ENCODE measurements around the gene CX3CL1. TPM values are rescaled to one million over a fixed set of nuclear protein-coding genes. Genes with fewer than 3 reads are reported as not detected.
"Not testable (repeated sequence)": the region's sequence is repeated elsewhere in the genome, so short reads cannot be mapped to it uniquely, and the experiment has no call there.

The CX3CL1 gene
- total RNA-seq, 1 donor from 2014 or later = 47.9 TPM

DNA sequence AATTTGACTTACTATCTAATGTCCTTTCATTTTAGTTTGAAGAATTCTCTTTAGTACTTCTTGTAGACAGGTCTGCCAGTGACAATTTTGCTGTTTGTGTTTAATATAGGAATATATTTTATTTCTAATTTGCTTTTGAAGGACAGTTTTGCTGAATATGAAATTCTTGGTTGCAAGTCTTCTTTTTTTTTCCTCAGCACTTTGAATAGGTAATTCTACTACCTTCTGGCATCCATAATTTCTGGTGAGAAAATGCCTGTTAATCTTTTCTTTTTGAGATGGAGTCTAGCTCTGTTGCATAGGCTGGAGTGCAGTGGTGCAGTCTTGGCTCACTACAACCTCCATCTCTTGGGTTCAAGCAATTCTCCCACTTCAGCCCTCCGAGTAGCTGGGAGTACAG is 38.9 kb upstream of the CX3CL1 start:
- peaks cover 6% of the 10 kb centered on the region for H3K36me3 Mint-ChIP-seq (ENCODE audit: low read depth)
- TF ChIP-seq, protein P1, sequence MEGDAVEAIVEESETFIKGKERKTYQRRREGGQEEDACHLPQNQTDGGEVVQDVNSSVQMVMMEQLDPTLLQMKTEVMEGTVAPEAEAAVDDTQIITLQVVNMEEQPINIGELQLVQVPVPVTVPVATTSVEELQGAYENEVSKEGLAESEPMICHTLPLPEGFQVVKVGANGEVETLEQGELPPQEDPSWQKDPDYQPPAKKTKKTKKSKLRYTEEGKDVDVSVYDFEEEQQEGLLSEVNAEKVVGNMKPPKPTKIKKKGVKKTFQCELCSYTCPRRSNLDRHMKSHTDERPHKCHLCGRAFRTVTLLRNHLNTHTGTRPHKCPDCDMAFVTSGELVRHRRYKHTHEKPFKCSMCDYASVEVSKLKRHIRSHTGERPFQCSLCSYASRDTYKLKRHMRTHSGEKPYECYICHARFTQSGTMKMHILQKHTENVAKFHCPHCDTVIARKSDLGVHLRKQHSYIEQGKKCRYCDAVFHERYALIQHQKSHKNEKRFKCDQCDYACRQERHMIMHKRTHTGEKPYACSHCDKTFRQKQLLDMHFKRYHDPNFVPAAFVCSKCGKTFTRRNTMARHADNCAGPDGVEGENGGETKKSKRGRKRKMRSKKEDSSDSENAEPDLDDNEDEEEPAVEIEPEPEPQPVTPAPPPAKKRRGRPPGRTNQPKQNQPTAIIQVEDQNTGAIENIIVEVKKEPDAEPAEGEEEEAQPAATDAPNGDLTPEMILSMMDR (IDR thresholded peaks at IDR 0.05) = no peak
- peaks cover 4% of the 10 kb centered on the region for H3K9me3 Mint-ChIP-seq (ENCODE audit: low read depth)
- H3K27ac Mint-ChIP-seq (ENCODE audit: unreplicated experiment) = no peak overlapping the region
- no peak overlapping the region for H3K4me3 Mint-ChIP-seq (ENCODE audit: unreplicated experiment)
- peaks cover 19% of the 10 kb centered on the region for H3K4me1 Mint-ChIP-seq (ENCODE audit: low read depth)
- H3K27me3 Mint-ChIP-seq (ENCODE audit: low read depth) = peaks cover 29% of the 10 kb centered on the region
- no peak for DNase-seq (ENCODE audit: low spot score)

GRCh38 chr16:57335366-57335765 is 36.9 kb upstream of the CX3CL1 start:
- Mint-ChIP-seq H3K4me3 (ENCODE audit: unreplicated experiment) (no peak overlapping the region), H3K36me3 (ENCODE audit: low read depth) (peaks cover 6% of the 10 kb centered on the region), H3K27me3 (ENCODE audit: low read depth) (peaks cover 34% of the 10 kb centered on the region), H3K27ac (ENCODE audit: unreplicated experiment) (no peak overlapping the region), H3K4me1 (ENCODE audit: low read depth) (peaks cover 15% of the 10 kb centered on the region), H3K9me3 (ENCODE audit: low read depth) (peaks cover 4% of the 10 kb centered on the region)
- no peak for DNase-seq (ENCODE audit: low spot score)
- TF ChIP-seq, protein P1 (IDR thresholded peaks at IDR 0.05) = no peak

DNA sequence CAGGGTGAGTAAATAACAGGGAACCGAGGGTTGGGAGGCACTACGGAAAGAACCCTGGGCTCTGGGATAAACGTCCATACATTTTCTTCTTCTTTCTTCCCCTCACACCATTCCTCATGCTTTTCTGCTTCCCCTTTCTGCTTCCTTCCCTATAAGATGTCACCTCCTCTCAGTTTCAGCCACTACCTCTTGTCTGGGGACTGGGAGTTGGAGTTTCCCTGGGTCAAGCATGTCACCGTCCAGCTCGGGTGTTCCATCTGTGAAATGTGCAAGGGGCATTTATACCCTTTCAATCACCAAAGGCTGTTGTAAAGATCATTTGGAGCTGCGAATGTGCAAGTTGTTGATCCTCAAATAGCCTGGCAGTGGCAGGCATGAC is 31.2 kb upstream of the CX3CL1 start:
- DNase-seq (ENCODE audit: low spot score) = no peak
- peaks cover 18% of the 10 kb centered on the region for H3K27me3 Mint-ChIP-seq (ENCODE audit: low read depth)
- H3K4me3 Mint-ChIP-seq (ENCODE audit: unreplicated experiment) = no peak overlapping the region
- H3K4me1 Mint-ChIP-seq (ENCODE audit: low read depth) = peaks cover 29% of the 10 kb centered on the region
- TF ChIP-seq, protein P1 (IDR thresholded peaks at IDR 0.05) = no peak
- H3K9me3 Mint-ChIP-seq (ENCODE audit: low read depth) = no peaks in the 10 kb centered on the region
- no peak overlapping the region for H3K27ac Mint-ChIP-seq (ENCODE audit: unreplicated experiment)
- peaks cover 2% of the 10 kb centered on the region for H3K36me3 Mint-ChIP-seq (ENCODE audit: low read depth)

- Mint-ChIP-seq H3K36me3 (ENCODE audit: low read depth) (peaks cover 2% of the 10 kb centered on the region), H3K9me3 (ENCODE audit: low read depth) (peaks cover 2% of the 10 kb centered on the region), H3K27ac (ENCODE audit: unreplicated experiment) (peak overlapping the region; percentile 10), H3K27me3 (ENCODE audit: low read depth) (peaks cover 20% of the 10 kb centered on the region), H3K4me1 (ENCODE audit: low read depth) (peaks cover 29% of the 10 kb centered on the region), H3K4me3 (ENCODE audit: unreplicated experiment) (no peak overlapping the region)
- DNase-seq (ENCODE audit: low spot score) = no peak
- TF ChIP-seq, protein P1 (IDR thresholded peaks at IDR 0.05) = no peak
These were observed 30.6 kb upstream of the CX3CL1 start for GRCh38 chr16:57341441-57342303.

DNA sequence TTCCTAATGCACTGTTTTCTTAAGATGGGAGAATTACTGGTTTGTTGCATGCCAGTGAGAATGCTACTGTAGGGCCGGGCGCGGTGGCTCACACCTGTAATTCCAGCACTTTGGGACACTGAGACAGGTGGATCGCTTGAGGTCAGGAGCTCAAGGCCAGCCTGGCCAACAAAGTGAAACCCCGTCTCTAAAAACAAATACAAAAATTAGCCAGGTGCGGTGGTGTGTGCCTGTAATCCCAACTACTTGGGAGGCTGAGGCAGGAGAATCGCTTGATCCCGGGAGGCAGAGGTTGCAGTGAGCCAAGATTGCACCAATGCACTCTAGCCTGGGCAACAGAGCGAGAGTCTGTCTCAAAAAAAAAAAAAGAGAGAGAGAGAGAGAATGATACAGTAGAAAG is 29.7 kb upstream of the CX3CL1 start:
- H3K27ac Mint-ChIP-seq (ENCODE audit: unreplicated experiment); H3K36me3 Mint-ChIP-seq (ENCODE audit: low read depth); DNase-seq (ENCODE audit: low spot score); H3K4me3 Mint-ChIP-seq (ENCODE audit: unreplicated experiment): not testable (repeated sequence)
- Mint-ChIP-seq H3K9me3 (ENCODE audit: low read depth) (peaks cover 10% of the 10 kb centered on the region), H3K4me1 (ENCODE audit: low read depth) (peaks cover 29% of the 10 kb centered on the region), H3K27me3 (ENCODE audit: low read depth) (peaks cover 28% of the 10 kb centered on the region)

GRCh38 chr16:57343221-57343620 is 29.1 kb upstream of the CX3CL1 start:
- H3K27ac Mint-ChIP-seq (ENCODE audit: unreplicated experiment) = no peak overlapping the region

DNA sequence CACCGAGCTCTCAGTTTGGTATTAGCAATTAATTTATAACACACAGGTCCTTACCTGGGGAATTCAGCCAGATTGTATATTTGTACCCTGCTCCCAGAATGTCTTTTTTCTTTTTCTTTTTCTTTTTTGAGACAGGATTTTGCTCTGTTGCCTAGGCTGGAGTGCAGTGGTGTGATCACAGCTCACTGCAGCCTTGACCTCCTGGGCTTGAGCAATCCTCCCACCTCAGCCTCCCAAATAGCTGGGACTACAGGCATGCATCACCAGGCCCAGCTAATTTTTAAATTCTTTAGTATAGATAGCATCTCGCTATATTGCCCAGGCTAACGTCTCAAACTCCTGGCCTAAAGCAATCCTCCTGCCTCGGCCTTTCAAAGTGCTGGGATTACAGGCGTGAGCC is 28.2 kb upstream of the CX3CL1 start:
- not testable (repeated sequence) for H3K4me3 Mint-ChIP-seq (ENCODE audit: unreplicated experiment); H3K27ac Mint-ChIP-seq (ENCODE audit: unreplicated experiment); DNase-seq (ENCODE audit: low spot score); H3K36me3 Mint-ChIP-seq (ENCODE audit: low read depth)
- H3K4me1 Mint-ChIP-seq (ENCODE audit: low read depth) = peaks cover 28% of the 10 kb centered on the region
- peaks cover 10% of the 10 kb centered on the region for H3K9me3 Mint-ChIP-seq (ENCODE audit: low read depth)
- peaks cover 35% of the 10 kb centered on the region for H3K27me3 Mint-ChIP-seq (ENCODE audit: low read depth)

More at GRCh38 chr16:57343221-57343620, 29.1 kb upstream of the CX3CL1 start:
- no peak for DNase-seq (ENCODE audit: low spot score)
- peaks cover 10% of the 10 kb centered on the region for H3K9me3 Mint-ChIP-seq (ENCODE audit: low read depth)
- peaks cover 29% of the 10 kb centered on the region for H3K4me1 Mint-ChIP-seq (ENCODE audit: low read depth)
- TF ChIP-seq, protein P1 (IDR thresholded peaks at IDR 0.05) = no peak
- H3K36me3 Mint-ChIP-seq (ENCODE audit: low read depth) = peaks cover 5% of the 10 kb centered on the region
- no peak overlapping the region for H3K4me3 Mint-ChIP-seq (ENCODE audit: unreplicated experiment)
- peaks cover 32% of the 10 kb centered on the region for H3K27me3 Mint-ChIP-seq (ENCODE audit: low read depth)

Data from chondrocyte (in vitro differentiated cells).